ENCODE measurements around the gene TMEM132A. TPM values are rescaled to one million over a fixed set of nuclear protein-coding genes. Genes with fewer than 3 reads are reported as not detected.

TMEM132A gene, protein sequence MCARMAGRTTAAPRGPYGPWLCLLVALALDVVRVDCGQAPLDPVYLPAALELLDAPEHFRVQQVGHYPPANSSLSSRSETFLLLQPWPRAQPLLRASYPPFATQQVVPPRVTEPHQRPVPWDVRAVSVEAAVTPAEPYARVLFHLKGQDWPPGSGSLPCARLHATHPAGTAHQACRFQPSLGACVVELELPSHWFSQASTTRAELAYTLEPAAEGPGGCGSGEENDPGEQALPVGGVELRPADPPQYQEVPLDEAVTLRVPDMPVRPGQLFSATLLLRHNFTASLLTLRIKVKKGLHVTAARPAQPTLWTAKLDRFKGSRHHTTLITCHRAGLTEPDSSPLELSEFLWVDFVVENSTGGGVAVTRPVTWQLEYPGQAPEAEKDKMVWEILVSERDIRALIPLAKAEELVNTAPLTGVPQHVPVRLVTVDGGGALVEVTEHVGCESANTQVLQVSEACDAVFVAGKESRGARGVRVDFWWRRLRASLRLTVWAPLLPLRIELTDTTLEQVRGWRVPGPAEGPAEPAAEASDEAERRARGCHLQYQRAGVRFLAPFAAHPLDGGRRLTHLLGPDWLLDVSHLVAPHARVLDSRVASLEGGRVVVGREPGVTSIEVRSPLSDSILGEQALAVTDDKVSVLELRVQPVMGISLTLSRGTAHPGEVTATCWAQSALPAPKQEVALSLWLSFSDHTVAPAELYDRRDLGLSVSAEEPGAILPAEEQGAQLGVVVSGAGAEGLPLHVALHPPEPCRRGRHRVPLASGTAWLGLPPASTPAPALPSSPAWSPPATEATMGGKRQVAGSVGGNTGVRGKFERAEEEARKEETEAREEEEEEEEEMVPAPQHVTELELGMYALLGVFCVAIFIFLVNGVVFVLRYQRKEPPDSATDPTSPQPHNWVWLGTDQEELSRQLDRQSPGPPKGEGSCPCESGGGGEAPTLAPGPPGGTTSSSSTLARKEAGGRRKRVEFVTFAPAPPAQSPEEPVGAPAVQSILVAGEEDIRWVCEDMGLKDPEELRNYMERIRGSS
- total RNA-seq: 10 to 100 TPM; 12.3 to 20.7 TPM

DNA sequence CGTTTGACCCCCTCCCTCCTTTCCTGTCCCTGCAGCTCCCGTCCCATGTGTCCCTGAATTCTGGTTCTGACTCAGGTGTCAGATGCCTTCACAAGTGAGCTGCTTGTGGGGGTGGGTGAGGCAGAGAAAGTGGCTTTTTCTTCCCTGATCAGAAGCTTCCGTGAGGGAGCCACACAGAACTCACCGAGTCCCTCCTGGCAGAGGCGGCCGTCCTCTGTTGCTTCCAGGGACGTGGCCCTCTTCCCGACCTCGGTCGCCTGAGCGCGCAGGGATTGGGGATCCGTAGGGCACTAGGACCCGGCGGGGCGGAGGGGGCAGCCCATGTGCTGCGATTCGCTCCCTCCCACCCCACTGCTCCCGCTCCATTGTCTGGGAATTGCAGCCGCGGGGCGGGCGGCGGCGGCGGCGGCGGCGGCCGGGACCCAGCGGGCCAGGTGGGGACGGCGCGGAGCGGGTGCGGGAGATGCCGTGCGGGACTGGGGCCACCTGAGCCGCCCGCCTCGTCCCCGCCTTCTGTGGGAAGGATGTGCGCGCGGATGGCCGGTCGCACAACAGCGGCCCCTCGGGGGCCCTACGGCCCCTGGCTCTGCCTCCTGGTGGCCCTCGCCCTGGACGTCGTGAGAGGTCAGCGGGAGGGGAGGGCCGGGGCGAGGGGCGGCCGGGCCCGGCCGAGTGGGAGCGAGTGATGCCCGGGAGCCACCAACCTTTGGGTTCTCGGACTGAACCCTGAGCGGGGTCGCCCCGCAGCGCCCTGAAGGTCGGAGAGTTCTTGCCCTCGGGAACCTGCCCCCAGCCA lies at the start of gene TMEM132A:
Gene TMEM132A (plus strand): TSS at position 351 of the 796 bp plus-strand sequence. CDS start 174 bp downstream, at position 525.
- peaks cover 11% of the 10 kb centered on the region for H3K27me3 ChIP-seq
- peak within 1 kb of the TSS; percentile 44 to 51 for H3K9ac ChIP-seq (ENCODE audit: low read depth in 2 of 2, low read length in 2 of 2)
- TF ChIP-seq, protein P1, sequence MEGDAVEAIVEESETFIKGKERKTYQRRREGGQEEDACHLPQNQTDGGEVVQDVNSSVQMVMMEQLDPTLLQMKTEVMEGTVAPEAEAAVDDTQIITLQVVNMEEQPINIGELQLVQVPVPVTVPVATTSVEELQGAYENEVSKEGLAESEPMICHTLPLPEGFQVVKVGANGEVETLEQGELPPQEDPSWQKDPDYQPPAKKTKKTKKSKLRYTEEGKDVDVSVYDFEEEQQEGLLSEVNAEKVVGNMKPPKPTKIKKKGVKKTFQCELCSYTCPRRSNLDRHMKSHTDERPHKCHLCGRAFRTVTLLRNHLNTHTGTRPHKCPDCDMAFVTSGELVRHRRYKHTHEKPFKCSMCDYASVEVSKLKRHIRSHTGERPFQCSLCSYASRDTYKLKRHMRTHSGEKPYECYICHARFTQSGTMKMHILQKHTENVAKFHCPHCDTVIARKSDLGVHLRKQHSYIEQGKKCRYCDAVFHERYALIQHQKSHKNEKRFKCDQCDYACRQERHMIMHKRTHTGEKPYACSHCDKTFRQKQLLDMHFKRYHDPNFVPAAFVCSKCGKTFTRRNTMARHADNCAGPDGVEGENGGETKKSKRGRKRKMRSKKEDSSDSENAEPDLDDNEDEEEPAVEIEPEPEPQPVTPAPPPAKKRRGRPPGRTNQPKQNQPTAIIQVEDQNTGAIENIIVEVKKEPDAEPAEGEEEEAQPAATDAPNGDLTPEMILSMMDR (IDR thresholded peaks at IDR 0.05): no peak
- DNase-seq: peak; percentile 83
- no peak within 1 kb of the TSS for H3K27ac ChIP-seq
- no peaks in the 10 kb centered on the region for H3K9me3 ChIP-seq
- H3K36me3 ChIP-seq: peaks cover 22% of the 10 kb centered on the region
- intact Hi-C loops (cut with DNase I): loop anchor here (5.0 kb wide), 1 partner anchor 198 kb away; no protein-coding TSS in a partner anchor
- peak within 1 kb of the TSS; percentile 65 for H3K4me3 ChIP-seq
- no peaks in the 10 kb centered on the region for H3K4me1 ChIP-seq

DNA sequence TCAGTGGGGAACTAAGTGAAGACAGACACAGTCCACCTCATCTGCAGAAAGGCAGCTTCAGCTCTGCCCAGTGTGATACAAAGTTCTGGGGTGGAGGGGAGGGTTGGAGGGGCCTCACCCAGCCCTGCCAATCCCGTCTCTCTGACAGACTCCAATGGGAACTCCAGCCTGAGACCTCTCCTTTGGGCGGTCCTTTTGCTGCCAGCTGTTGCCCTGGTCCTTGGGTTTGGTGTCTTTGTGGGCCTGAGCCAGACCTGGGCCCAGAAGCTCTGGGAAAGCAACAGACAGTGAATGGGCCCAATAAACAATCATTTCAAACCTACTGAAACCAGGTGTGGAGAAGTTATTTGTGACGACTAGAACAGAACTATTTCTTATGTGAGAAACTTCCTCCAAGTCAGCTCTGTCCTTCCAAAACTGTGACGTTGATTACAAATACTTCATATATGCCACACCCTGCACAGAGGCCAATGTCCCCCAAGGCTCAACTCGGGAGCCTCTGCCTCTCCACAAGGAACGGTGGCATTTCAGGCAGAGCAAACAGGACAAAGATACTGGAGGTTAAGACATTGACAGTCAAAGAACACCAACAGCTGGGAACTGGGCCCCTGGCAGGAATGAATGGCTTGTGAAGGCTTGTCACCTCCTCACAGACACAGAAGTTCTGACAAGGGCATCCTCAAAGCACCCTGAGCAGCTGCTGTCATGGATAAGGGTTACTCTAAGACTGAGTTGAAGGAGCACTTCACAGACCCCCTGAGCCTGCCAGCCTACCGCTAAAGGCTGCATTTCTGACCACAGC lies 48.7 kb upstream of the TMEM132A start:
- no peaks in the 10 kb centered on the region for H3K27me3 ChIP-seq
- H3K4me1 ChIP-seq: no peaks in the 10 kb centered on the region
- H3K9ac ChIP-seq (ENCODE audit: low read depth in 2 of 2, low read length in 2 of 2): no peak overlapping the region
- no peak overlapping the region for H3K27ac ChIP-seq
- no peaks in the 10 kb centered on the region for H3K9me3 ChIP-seq
- H3K4me3 ChIP-seq: no peak overlapping the region
- TF ChIP-seq, protein P1 (IDR thresholded peaks at IDR 0.05): no peak
- intact Hi-C loops (cut with DNase I): no loop called here
- H3K36me3 ChIP-seq: no peaks in the 10 kb centered on the region
- no peak for DNase-seq

DNA sequence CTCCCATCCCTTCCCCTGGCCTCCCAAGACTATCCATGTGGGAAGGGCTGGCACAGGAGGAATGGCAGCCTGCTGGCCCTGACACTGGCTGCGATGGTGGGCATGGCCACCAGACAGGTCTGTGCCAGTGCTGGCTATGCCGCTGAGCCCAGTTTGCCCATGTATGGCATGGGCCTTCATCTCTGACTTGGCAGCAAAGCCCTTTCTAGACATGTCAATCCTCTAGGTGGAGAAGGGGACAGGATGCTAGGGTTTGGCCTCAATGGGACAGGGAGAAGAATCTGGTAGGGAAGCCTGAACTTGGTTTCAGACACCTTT lies 48.1 kb upstream of the TMEM132A start:
- no peak overlapping the region for H3K27ac ChIP-seq
- intact Hi-C loops (cut with DNase I): no loop called here
- no peak for DNase-seq
- no peak overlapping the region for H3K4me3 ChIP-seq
- no peaks in the 10 kb centered on the region for H3K27me3 ChIP-seq
- H3K9ac ChIP-seq (ENCODE audit: low read depth in 2 of 2, low read length in 2 of 2): no peak overlapping the region
- TF ChIP-seq, protein P1 (IDR thresholded peaks at IDR 0.05): no peak
- H3K36me3 ChIP-seq: no peaks in the 10 kb centered on the region
- no peaks in the 10 kb centered on the region for H3K4me1 ChIP-seq
- H3K9me3 ChIP-seq: no peaks in the 10 kb centered on the region

DNA sequence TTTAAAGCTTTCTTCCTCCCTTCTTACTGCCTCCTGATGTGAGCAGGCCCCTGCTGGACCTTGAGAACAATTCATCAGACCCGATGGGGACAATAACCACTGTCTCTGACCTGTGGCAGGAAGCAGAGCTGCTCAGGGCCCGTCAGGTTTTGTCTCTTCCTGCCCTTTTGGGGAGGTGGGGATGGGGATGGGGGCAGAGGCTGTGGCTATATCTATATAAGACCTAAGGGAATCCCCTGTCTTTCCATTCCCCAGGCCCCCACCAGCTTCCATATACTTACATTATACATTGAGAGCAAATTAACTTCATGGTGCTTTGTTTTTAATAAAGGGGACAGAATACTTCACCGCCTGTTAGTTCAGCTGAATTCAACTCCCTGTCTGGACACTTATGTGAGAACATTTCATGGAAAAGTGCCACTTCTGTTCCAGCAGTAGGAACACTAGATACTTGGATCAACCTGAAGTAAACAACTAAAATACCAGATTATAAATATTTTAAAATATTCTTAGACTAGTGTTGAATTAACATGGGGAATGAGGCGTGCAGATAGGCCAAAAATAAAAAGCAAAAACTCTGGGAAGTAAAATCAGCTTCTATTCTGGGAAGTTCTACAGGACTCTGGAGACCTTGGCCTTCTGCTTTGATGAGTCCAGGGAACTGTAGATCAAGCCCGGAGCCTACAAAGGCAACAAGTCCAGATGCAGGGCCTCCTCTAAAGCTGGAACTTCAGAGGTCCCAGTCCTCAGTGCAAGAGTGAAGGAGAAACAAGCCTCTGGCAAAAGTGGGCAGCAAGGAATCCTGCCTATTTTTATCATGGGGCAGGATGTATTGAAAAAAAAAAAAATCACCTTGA lies 45.8 kb upstream of the TMEM132A start:
- no peak overlapping the region for H3K4me3 ChIP-seq
- H3K27me3 ChIP-seq: no peaks in the 10 kb centered on the region
- no peak for DNase-seq
- H3K4me1 ChIP-seq: no peaks in the 10 kb centered on the region
- no peak overlapping the region for H3K9ac ChIP-seq (ENCODE audit: low read depth in 2 of 2, low read length in 2 of 2)
- TF ChIP-seq, protein P1 (IDR thresholded peaks at IDR 0.05): no peak
- H3K27ac ChIP-seq: no peak overlapping the region
- intact Hi-C loops (cut with DNase I): no loop called here
- no peaks in the 10 kb centered on the region for H3K9me3 ChIP-seq
- no peaks in the 10 kb centered on the region for H3K36me3 ChIP-seq

Measured in colonic mucosa (tissue), 4 donors.